ENCODE data around the gene ITGA3. TPM values are rescaled to one million over a fixed set of nuclear protein-coding genes. Genes with fewer than 3 reads are reported as not detected.

The ITGA3 gene
- total and polyA plus RNA-seq, 2 of the 13 experiments (the other 11 are each of a cell fraction or from before 2014, with no cell fraction given) = 0.48 to 0.69 TPM

DNA sequence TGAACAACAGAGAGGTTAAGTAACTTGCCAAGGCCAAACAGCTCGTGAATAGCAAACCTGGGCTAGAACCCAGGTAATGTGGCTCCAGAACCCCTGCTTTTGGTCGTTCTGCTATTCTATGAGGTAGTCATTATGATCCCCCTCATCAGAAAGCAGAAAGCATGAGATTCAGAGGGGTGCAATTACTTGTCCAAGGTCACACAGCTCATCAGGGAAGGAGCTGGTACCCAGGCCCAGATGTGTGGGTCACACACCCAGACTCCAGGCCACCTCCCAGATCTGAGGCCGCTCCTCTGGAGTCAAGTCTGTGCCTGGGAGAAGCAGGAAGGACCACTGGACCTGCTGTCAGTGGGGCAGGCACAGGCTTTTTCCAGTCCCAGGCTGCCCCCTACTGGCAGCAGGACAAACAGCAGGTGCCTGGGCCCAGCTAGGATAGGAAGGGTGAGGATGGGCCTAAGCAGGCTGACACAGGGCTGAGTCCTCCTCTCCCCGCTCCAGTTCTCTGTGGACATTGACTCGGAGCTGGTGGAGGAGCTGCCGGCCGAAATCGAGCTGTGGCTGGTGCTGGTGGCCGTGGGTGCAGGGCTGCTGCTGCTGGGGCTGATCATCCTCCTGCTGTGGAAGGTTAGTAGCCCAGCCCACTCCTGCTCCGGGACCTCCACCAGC is 31.5 kb downstream of the ITGA3 start (continued):
- TF ChIP-seq, protein P1, sequence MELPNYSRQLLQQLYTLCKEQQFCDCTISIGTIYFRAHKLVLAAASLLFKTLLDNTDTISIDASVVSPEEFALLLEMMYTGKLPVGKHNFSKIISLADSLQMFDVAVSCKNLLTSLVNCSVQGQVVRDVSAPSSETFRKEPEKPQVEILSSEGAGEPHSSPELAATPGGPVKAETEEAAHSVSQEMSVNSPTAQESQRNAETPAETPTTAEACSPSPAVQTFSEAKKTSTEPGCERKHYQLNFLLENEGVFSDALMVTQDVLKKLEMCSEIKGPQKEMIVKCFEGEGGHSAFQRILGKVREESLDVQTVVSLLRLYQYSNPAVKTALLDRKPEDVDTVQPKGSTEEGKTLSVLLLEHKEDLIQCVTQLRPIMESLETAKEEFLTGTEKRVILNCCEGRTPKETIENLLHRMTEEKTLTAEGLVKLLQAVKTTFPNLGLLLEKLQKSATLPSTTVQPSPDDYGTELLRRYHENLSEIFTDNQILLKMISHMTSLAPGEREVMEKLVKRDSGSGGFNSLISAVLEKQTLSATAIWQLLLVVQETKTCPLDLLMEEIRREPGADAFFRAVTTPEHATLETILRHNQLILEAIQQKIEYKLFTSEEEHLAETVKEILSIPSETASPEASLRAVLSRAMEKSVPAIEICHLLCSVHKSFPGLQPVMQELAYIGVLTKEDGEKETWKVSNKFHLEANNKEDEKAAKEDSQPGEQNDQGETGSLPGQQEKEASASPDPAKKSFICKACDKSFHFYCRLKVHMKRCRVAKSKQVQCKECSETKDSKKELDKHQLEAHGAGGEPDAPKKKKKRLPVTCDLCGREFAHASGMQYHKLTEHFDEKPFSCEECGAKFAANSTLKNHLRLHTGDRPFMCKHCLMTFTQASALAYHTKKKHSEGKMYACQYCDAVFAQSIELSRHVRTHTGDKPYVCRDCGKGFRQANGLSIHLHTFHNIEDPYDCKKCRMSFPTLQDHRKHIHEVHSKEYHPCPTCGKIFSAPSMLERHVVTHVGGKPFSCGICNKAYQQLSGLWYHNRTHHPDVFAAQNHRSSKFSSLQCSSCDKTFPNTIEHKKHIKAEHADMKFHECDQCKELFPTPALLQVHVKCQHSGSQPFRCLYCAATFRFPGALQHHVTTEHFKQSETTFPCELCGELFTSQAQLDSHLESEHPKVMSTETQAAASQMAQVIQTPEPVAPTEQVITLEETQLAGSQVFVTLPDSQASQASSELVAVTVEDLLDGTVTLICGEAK (IDR thresholded peaks at IDR 0.05) = no peak
- TF ChIP-seq, protein P1 (CRISPR knock-in tag; IDR thresholded peaks at IDR 0.05) = no peak
- TF ChIP-seq RXRA (CRISPR knock-in tag; IDR thresholded peaks at IDR 0.05) = peak; percentile 59; the same call in 1 of the 2 replicates
- 0 out of 2 replicates have a peak, but pooled peaks have one; percentile 53 for TF ChIP-seq ZNF772 (CRISPR knock-in tag; IDR thresholded peaks at IDR 0.05)
- TF ChIP-seq GFI1 (CRISPR knock-in tag; IDR thresholded peaks at IDR 0.05; ENCODE audit: borderline replicate concordance) = no peak
- no peak for TF ChIP-seq EP300 (IDR thresholded peaks at IDR 0.05; ENCODE audit: low read depth in 2 of 2, low read length in 2 of 2)
- no peak for TF ChIP-seq EP300 (CRISPR knock-in tag; IDR thresholded peaks at IDR 0.05; ENCODE audit: borderline replicate concordance)
- TF ChIP-seq ZBTB38 (CRISPR knock-in tag; IDR thresholded peaks at IDR 0.05) = peak; percentile 38; the same call in 1 of the 2 replicates
- no peak for TF ChIP-seq SYNCRIP (IDR thresholded peaks at IDR 0.05; ENCODE audit: insufficient read depth, low read depth, low read length)
- TF ChIP-seq ARNT2 (CRISPR knock-in tag; IDR thresholded peaks at IDR 0.05; ENCODE audit: low read depth) = no peak
- TF ChIP-seq CHD4 (IDR thresholded peaks at IDR 0.05; ENCODE audit: borderline replicate concordance, low read length) = 0 out of 2 replicates have a peak, but pooled peaks have one; percentile 49
- TF ChIP-seq, protein P2, sequence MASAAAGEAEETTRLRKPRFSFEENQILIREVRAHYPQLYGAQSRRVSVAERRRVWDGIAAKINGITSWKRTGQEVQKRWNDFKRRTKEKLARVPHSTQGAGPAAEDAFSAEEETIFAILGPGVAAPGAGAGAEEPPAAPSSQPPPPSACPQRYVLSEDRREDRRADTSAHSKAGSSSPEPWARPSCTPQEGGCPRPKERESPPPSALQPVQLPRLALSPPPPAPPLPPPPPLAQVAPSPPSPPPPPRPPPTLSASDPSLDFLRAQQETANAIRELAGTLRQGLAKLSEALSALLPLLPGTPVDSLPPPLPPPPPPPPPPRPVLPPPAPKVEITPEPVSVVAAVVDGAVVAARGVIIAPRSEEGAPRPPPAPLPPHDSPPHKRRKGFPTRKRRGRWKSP (CRISPR knock-in tag; IDR thresholded peaks at IDR 0.05) = no peak
- TF ChIP-seq, protein P3, sequence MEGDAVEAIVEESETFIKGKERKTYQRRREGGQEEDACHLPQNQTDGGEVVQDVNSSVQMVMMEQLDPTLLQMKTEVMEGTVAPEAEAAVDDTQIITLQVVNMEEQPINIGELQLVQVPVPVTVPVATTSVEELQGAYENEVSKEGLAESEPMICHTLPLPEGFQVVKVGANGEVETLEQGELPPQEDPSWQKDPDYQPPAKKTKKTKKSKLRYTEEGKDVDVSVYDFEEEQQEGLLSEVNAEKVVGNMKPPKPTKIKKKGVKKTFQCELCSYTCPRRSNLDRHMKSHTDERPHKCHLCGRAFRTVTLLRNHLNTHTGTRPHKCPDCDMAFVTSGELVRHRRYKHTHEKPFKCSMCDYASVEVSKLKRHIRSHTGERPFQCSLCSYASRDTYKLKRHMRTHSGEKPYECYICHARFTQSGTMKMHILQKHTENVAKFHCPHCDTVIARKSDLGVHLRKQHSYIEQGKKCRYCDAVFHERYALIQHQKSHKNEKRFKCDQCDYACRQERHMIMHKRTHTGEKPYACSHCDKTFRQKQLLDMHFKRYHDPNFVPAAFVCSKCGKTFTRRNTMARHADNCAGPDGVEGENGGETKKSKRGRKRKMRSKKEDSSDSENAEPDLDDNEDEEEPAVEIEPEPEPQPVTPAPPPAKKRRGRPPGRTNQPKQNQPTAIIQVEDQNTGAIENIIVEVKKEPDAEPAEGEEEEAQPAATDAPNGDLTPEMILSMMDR (CRISPR knock-in tag; IDR thresholded peaks at IDR 0.05) = peak; percentile 100
- TF ChIP-seq ZNF891 (CRISPR knock-in tag; IDR thresholded peaks at IDR 0.05) = peak; percentile 44; the same call in 1 of the 2 replicates
- TF ChIP-seq, protein P4, sequence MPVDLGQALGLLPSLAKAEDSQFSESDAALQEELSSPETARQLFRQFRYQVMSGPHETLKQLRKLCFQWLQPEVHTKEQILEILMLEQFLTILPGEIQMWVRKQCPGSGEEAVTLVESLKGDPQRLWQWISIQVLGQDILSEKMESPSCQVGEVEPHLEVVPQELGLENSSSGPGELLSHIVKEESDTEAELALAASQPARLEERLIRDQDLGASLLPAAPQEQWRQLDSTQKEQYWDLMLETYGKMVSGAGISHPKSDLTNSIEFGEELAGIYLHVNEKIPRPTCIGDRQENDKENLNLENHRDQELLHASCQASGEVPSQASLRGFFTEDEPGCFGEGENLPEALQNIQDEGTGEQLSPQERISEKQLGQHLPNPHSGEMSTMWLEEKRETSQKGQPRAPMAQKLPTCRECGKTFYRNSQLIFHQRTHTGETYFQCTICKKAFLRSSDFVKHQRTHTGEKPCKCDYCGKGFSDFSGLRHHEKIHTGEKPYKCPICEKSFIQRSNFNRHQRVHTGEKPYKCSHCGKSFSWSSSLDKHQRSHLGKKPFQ (CRISPR knock-in tag; IDR thresholded peaks at IDR 0.05; ENCODE audit: insufficient replicate concordance) = peak; percentile 4
- no peak for TF ChIP-seq KDM1A (CRISPR knock-in tag; IDR thresholded peaks at IDR 0.05)
